Lung (tissue), 12 donors: ENCODE data around the gene AGAP1. TPM values are rescaled to one million over a fixed set of nuclear protein-coding genes. Genes with fewer than 3 reads are reported as not detected.

ENCODE experiments used
- ATAC-seq: fragments of 200-7000 bp; cut with Tn5 transposase; one replicate; pipeline ENCODE4 v1.9.1; 2020; ENCODE audit warnings: moderate number of reproducible peaks; ENCODE audit not compliant: insufficient read depth, low FRiP score
- DNase-seq, 3 donors: peaks; one replicate each; pipeline ENCODE4 v3.0.0-alpha.2; 2013 to 2017
- H3K27ac ChIP-seq, 2 donors: one replicate each; pipeline ENCODE4 v1.5.1; 2013; ENCODE audit warnings: mild to moderate bottlenecking in 2 of 2, moderate library complexity in 2 of 2, control low read depth in 1 of 2, inconsistent platforms in 1 of 2, low read depth in 1 of 2, low read length in 1 of 2
- H3K27me3 ChIP-seq, 3 donors: one replicate each; pipeline ENCODE4 v1.5.1; 2013; ENCODE audit warnings: low read length in 2 of 3; ENCODE audit not compliant: control insufficient read depth in 3 of 3, insufficient read depth in 3 of 3
- H3K36me3 ChIP-seq, 4 donors: one replicate each; pipeline ENCODE4 v1.5.1; 2013; ENCODE audit warnings: low read length in 4 of 4, mild to moderate bottlenecking in 1 of 4, moderate library complexity in 1 of 4; ENCODE audit not compliant: control insufficient read depth in 4 of 4, insufficient read depth in 4 of 4
- H3K4me1 ChIP-seq, 5 donors: one replicate each; pipeline ENCODE4 v1.5.1; 2013; ENCODE audit warnings: low read length in 5 of 5, mild to moderate bottlenecking in 2 of 5, moderate library complexity in 1 of 5; ENCODE audit not compliant: control insufficient read depth in 5 of 5, insufficient read depth in 5 of 5
- H3K4me3 ChIP-seq: one replicate; pipeline ENCODE4 v1.5.1; 2013; ENCODE audit warnings: mild to moderate bottlenecking, control low read depth, moderate library complexity
- H3K9ac ChIP-seq, 2 donors: one replicate each; pipeline ENCODE4 v1.5.1; 2013; ENCODE audit warnings: low read length in 2 of 2, control low read depth in 1 of 2; ENCODE audit not compliant: insufficient read depth in 1 of 2
- H3K9me3 ChIP-seq, 4 donors: one replicate each; pipeline ENCODE4 v1.5.1; 2013; ENCODE audit warnings: low read length in 3 of 4, mild to moderate bottlenecking in 1 of 4, moderate library complexity in 1 of 4; ENCODE audit not compliant: control insufficient read depth in 4 of 4, insufficient read depth in 3 of 4
- WGBS, 2 donors: extraction: QIAGEN DNeasy Blood & Tissue Kit; methylation state at CpG; one replicate each; pipeline ENCODE4 v1.1.7; 2013; 5-methylcytosine and 5-hydroxymethylcytosine counted together
- polyA plus RNA-seq, 2 donors: library from polyadenylated mRNA; stranded (reverse); fragments of 200-250 nt; gene quantifications; one replicate each; pipeline ENCODE4 v1.2.1, GENCODE V29; 2013
- total RNA-seq, 2 donors: library from RNA; depleted of rRNA in 1 of 2; stranded (reverse); fragments of >200 nt in 1 of 2; gene quantifications; one replicate each; pipeline ENCODE4 v1.2.1, GENCODE V29; 2014 to 2021
- TF ChIP-seq, protein P1 (sequence below): IDR thresholded peaks from 2 replicates; pipeline ENCODE4 v1.5.1; 2012; ENCODE audit warnings: mild to moderate bottlenecking; ENCODE audit errors: control extremely low read depth, extremely low read depth
- donor health status: control.
- donor health status: control.
- donor health status: Bipolar disorder and iron deficiency.
- donor health status: healthy.
- donor health status: DM: yes; HTN: yes; CAD: no.

AGAP1 gene
- total and polyA plus RNA-seq, 4 donors, result 6.6 to 39.4 (median 20.2) TPM

DNA sequence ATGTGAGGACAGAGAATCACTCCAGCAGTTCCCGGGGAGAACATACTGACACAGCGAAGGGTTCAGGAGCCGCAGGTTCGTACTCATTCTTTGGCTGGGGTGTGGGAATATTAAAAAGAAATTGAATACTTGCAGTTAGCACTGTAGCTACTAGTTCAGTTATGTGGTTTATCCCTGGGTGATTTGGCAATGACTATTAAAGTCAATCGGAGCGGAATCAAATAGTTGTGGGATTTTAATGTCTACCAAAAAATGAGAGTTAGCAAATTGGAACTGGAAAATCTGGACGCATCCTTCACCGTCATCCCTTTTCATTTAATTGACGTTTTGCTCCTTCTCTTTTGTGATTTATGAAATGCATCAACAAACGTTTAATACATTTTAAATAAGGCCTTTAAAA is 623.6 kb downstream of the AGAP1 start:
- Histone ChIP-seq H3K27ac (no peak overlapping the region), H3K9ac (no peak overlapping the region), H3K4me3 (no peak overlapping the region), H3K4me1 (peaks cover 0 to 5% (median 0%) of the 10 kb centered on the region in 5 donors), H3K36me3 (peaks cover 0 to 7% (median 2%) of the 10 kb centered on the region in 4 donors), H3K27me3 (no peaks in the 10 kb centered on the region), H3K9me3 (peaks cover 0 to 4% (median 0%) of the 10 kb centered on the region in 4 donors)
- WGBS, 2 donors, result 80% methylated on average over 10 of the region's 10 CpGs
- TF ChIP-seq, protein P1, sequence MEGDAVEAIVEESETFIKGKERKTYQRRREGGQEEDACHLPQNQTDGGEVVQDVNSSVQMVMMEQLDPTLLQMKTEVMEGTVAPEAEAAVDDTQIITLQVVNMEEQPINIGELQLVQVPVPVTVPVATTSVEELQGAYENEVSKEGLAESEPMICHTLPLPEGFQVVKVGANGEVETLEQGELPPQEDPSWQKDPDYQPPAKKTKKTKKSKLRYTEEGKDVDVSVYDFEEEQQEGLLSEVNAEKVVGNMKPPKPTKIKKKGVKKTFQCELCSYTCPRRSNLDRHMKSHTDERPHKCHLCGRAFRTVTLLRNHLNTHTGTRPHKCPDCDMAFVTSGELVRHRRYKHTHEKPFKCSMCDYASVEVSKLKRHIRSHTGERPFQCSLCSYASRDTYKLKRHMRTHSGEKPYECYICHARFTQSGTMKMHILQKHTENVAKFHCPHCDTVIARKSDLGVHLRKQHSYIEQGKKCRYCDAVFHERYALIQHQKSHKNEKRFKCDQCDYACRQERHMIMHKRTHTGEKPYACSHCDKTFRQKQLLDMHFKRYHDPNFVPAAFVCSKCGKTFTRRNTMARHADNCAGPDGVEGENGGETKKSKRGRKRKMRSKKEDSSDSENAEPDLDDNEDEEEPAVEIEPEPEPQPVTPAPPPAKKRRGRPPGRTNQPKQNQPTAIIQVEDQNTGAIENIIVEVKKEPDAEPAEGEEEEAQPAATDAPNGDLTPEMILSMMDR, result no peak
- DNase-seq (no peak), ATAC-seq (no peak)

DNA sequence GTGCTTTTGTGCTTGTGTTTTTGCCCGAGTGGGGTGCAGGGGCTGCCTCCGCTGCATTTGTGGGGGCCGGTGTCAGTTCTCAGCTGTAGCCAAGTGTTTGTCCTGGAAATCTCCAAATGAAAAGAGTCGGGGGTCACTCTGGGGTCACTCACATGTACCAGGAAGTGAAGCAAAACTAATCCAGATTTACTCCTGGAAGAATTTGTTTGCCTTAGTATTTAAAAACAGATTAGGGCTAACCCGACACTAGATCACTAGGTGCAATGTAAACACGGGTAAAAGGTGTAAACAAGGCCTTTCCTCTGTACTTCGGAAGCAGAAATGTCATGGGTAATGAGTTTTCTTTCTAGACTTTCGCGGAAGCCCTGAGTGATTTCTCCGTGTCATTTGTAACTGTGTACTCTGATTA is 624.0 kb downstream of the AGAP1 start:
- no peak overlapping the region for H3K9ac ChIP-seq
- peak overlapping the region in 1 of 2 donors; percentile 41 for H3K27ac ChIP-seq
- DNase-seq, result peak in 2 of 3 donors; percentile 26 to 43
- peaks cover 0 to 7% (median 2%) of the 10 kb centered on the region in 4 donors for H3K36me3 ChIP-seq
- WGBS, 2 donors, result 38 to 41% methylated on average over 10 of the region's 10 CpGs
- TF ChIP-seq, protein P1, result no peak
- H3K9me3 ChIP-seq, result peaks cover 0 to 4% (median 0%) of the 10 kb centered on the region in 4 donors
- H3K4me3 ChIP-seq, result no peak overlapping the region
- peaks cover 0 to 5% (median 0%) of the 10 kb centered on the region in 5 donors for H3K4me1 ChIP-seq
- H3K27me3 ChIP-seq, result no peaks in the 10 kb centered on the region
- ATAC-seq, result no peak

DNA sequence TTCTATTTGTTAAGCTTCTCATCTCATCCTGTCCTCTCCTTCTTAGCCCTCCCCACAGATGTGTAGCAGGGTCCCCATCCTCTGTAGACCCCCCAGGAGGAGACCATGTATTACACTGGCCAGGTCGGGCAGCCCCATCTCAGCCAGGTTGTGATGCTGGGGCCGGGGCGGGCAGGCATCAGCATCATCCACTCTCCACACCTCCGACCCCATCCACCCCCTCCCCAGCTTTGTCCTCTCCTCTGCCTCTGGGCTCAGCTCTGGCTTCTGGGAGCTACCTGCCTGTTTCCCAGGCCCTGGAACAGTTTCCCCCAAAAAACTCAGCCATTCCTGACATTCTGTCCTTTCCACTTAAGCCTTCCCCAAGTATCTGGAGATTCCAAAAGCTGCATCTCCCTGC is 625.2 kb downstream of the AGAP1 start:
- ATAC-seq (no peak), DNase-seq (no peak)
- WGBS, 2 donors, result 79 to 87% methylated on average over 4 of the region's 4 CpGs
- Histone ChIP-seq H3K9me3 (peaks cover 0 to 4% (median 0%) of the 10 kb centered on the region in 4 donors), H3K27ac (no peak overlapping the region), H3K27me3 (no peaks in the 10 kb centered on the region), H3K4me3 (no peak overlapping the region), H3K36me3 (peaks cover 0 to 7% (median 2%) of the 10 kb centered on the region in 4 donors), H3K4me1 (peaks cover 0 to 5% (median 0%) of the 10 kb centered on the region in 5 donors), H3K9ac (no peak overlapping the region)
- TF ChIP-seq, protein P1, result no peak

DNA sequence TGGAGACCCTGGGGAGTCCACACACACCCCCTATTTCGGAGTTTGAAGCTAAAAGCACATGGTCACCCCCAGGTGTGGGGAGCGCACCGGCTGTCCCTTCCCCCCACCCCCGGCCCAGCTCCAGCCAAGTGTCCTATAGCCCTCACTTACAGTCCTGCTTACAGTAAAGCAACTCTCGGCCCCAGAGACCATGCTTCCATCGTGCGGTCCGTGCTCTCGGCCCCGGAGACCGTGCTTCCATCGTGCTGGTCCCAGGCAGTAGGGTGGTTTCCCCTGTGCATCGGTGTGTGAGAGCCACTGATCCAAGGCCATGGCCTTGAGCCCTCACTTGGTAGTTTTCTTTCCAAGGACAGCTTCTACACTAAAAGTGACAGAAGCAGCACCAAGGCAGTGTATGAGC is 625.6 kb downstream of the AGAP1 start:
- 86 to 91% methylated on average over 13 of the region's 13 CpGs for WGBS, 2 donors

More for the DNA sequence above, 625.6 kb downstream of the AGAP1 start:
- Histone ChIP-seq H3K36me3 (peaks cover 0 to 11% (median 2%) of the 10 kb centered on the region in 4 donors), H3K9ac (no peak overlapping the region), H3K9me3 (peaks cover 0 to 4% (median 0%) of the 10 kb centered on the region in 4 donors), H3K4me1 (peaks cover 0 to 5% (median 0%) of the 10 kb centered on the region in 5 donors), H3K27ac (no peak overlapping the region), H3K27me3 (no peaks in the 10 kb centered on the region), H3K4me3 (no peak overlapping the region)
- ATAC-seq, result no peak
- DNase-seq, result no peak
- TF ChIP-seq, protein P1, result no peak
